NB4 (cell line): ENCODE measurements around the gene DHFR2.

Experiments used
- CTCF ChIP-seq: IDR thresholded peaks from one replicate; pipeline ENCODE4 v1.5.1; 2012; ENCODE audit warnings: low read depth, low read length
- MAX ChIP-seq: IDR thresholded peaks from 2 replicates; pipeline ENCODE4 v1.6.1; 2011; ENCODE audit warnings: low read depth, low read length
- MYC ChIP-seq: IDR thresholded peaks from 2 replicates; pipeline ENCODE4 v1.6.1; 2011; ENCODE audit warnings: low read depth, low read length
- POLR2A ChIP-seq: IDR thresholded peaks from 2 replicates; pipeline ENCODE4 v1.6.1; 2011; ENCODE audit warnings: mild to moderate bottlenecking; ENCODE audit not compliant: insufficient read length; ENCODE audit errors: extremely low read depth

DNA sequence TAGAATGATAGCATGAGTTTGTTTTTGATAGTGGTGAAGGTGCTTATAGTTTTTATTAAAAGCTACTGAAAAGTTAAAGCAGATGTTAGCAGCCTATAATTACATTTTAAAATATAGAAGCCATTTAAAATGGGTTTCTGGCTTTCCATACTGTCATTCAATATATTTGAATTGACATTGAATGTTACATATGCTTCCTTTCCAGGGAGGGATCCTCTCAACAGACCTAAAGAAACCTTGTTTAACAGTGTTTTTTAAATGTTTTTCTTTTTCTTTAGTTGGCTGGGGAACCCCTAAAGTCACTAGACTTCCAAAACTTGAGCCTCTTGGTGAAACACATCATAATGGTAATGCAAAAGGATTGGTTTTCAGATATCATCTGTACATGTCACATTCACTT is 12.2 kb downstream of the DHFR2 start:
- no peak for TF ChIP-seq CTCF
- no peak for TF ChIP-seq POLR2A
- no peak for TF ChIP-seq MAX
- no peak for TF ChIP-seq MYC
